Spleen (tissue), 11 donors: ENCODE data around the gene CATSPERB. TPM values are rescaled to one million over a fixed set of nuclear protein-coding genes. Genes with fewer than 3 reads are reported as not detected.

Experiments used
- DNase-seq: peaks from one replicate; pipeline ENCODE4 v3.0.0-alpha.2; 2020
- H3K27ac ChIP-seq, 8 donors: fragments of 200-600 bp; sonication (generic) in 7 of 8; 1 replicate in 4 of 8; 2 replicates in 4 of 8; pipeline versions ENCODE4 v1.5.0 to v1.8.0; 2016 to 2021; ENCODE audit warnings: inconsistent platforms in 4 of 8, mild to moderate bottlenecking in 4 of 8, moderate library complexity in 1 of 8
- H3K27me3 ChIP-seq, 7 donors: fragments of 200-600 bp; sonication (generic) in 6 of 7; replicated peaks in 1 of 7; 1 replicate in 4 of 7; 2 replicates in 3 of 7; pipeline versions ENCODE4 v1.5.0 to v1.8.0; 2016 to 2021; ENCODE audit warnings: inconsistent platforms in 3 of 7, mild to moderate bottlenecking in 1 of 7
- H3K36me3 ChIP-seq, 6 donors: fragments of 200-600 bp; sonication (generic) in 5 of 6; 1 replicate in 4 of 6; 2 replicates in 2 of 6; pipeline versions ENCODE4 v1.5.0 to v1.8.0; 2016 to 2021; ENCODE audit warnings: inconsistent platforms in 2 of 6
- H3K4me1 ChIP-seq, 6 donors: fragments of 200-600 bp; sonication (generic) in 5 of 6; 1 replicate in 3 of 6; 2 replicates in 3 of 6; pipeline versions ENCODE4 v1.5.0 to v1.8.0; 2016 to 2021; ENCODE audit warnings: inconsistent platforms in 3 of 6
- H3K4me3 ChIP-seq, 8 donors: fragments of 200-600 bp; sonication (generic) in 7 of 8; 1 replicate in 4 of 8; 2 replicates in 4 of 8; pipeline versions ENCODE4 v1.5.0 to v1.8.0; 2016 to 2021; ENCODE audit warnings: inconsistent platforms in 4 of 8, mild to moderate bottlenecking in 4 of 8, moderate library complexity in 2 of 8
- H3K9me3 ChIP-seq, 8 donors: fragments of 200-600 bp; sonication (generic) in 7 of 8; 1 replicate in 4 of 8; 2 replicates in 4 of 8; pipeline versions ENCODE4 v1.5.0 to v1.8.0; 2016 to 2021; ENCODE audit warnings: inconsistent platforms in 4 of 8
- CTCF ChIP-seq, 11 experiments: fragments of 200-600 bp in 7 of 11; fragments of 450-650 bp in 4 of 11; sonication (generic) in 4 of 11; IDR thresholded peaks in 8 of 11; conservative IDR thresholded peaks in 3 of 11; 1 replicate in 7 of 11; 2 replicates in 4 of 11; pipeline versions ENCODE4 v1.4.0 to v1.8.0; 2016 to 2021; ENCODE audit warnings: antibody characterized with exemption in 11 of 11, inconsistent platforms in 4 of 11, mild to moderate bottlenecking in 1 of 11
- POLR2A ChIP-seq, 3 donors: fragments of 450-650 bp; IDR thresholded peaks; one replicate each; pipeline ENCODE4 v1.5.1; 2017; ENCODE audit warnings: antibody characterized with exemption in 3 of 3, mild to moderate bottlenecking in 1 of 3
- POLR2AphosphoS5 ChIP-seq, 3 donors: sonication (generic); formaldehyde crosslinking; IDR thresholded peaks; one replicate each; pipeline ENCODE4 v1.5.1; 2017; ENCODE audit warnings: antibody characterized with exemption in 3 of 3
- WGBS, 5 donors: extraction: QIAGEN DNeasy Blood & Tissue Kit in 3 of 5; methylation state at CpG; one replicate each; pipeline versions ENCODE4 v1.1.5 to v1.1.7; 2013 to 2018; 5-methylcytosine and 5-hydroxymethylcytosine counted together
- intact Hi-C: fragments of 100-400 bp; cut with DNase I; formaldehyde crosslinking; loops from one replicate; pipeline ENCODE4 v1.15.0; 2023; ENCODE audit warnings: low total_unique reads
- polyA plus RNA-seq, 3 donors: library from polyadenylated mRNA; stranded (reverse); fragments of 200-250 nt; gene quantifications; one replicate each; pipeline ENCODE4 v1.2.1, GENCODE V29; 2013
- total RNA-seq, 7 donors: library from RNA; depleted of rRNA in 3 of 7; stranded (reverse); fragments of >200 nt in 3 of 7; fragmentation: NEBNext Ultra II Directional in 4 of 7; extraction: Animal tissue kit (Norgen Biotek cat#: 25700) in 4 of 7; gene quantifications; one replicate each; pipeline versions ENCODE4 v1.1.0 to v1.2.1, GENCODE V29; 2016 to 2021
- donor health status: healthy with polysubstance abuse.
- donor health status: DM: no; HTN: no; CAD: no; lungs with moderate emphysema.
- donor health status: DM: no; HTN: no; CAD: no.
- donor health status: Bipolar disorder and iron deficiency.
- donor health status: healthy.
- donor health status: DM: no; HTN: no; CAD: no.
- donor health status: DM: yes; HTN: yes; CAD: no.

CATSPERB gene
- total and polyA plus RNA-seq, 10 donors, result 0.10 to 6.8 (median 1.9) TPM

- WGBS, 5 donors, result 42 to 63% (median 44%) methylated on average over 2 of the region's 2 CpGs
- no peak for DNase-seq
- Histone ChIP-seq H3K27ac (no peak overlapping the region), H3K4me1 (no peaks in the 10 kb centered on the region), H3K9me3 (no peaks in the 10 kb centered on the region), H3K27me3 (no peaks in the 10 kb centered on the region), H3K4me3 (no peak overlapping the region), H3K36me3 (no peaks in the 10 kb centered on the region)
- intact Hi-C loops, result no loop called here
- no peak for TF ChIP-seq POLR2AphosphoS5 (IDR thresholded peaks at IDR 0.05)
- TF ChIP-seq POLR2A (IDR thresholded peaks at IDR 0.05), result no peak
- TF ChIP-seq CTCF (IDR thresholded peaks at IDR 0.05 in 8 of 11, conservative IDR thresholded peaks at IDR 0.05 in 3 of 11), result no peak
Observed at GRCh38 chr14:91614187-91614586, 117.7 kb downstream of the CATSPERB start.

GRCh38 chr14:91613459-91614112 lies 118.3 kb downstream of the CATSPERB start:
- TF ChIP-seq CTCF (IDR thresholded peaks at IDR 0.05 in 8 of 11, conservative IDR thresholded peaks at IDR 0.05 in 3 of 11) (no peak), POLR2A (IDR thresholded peaks at IDR 0.05) (no peak), POLR2AphosphoS5 (IDR thresholded peaks at IDR 0.05) (no peak)
- intact Hi-C loops, result no loop called here
- no peaks in the 10 kb centered on the region for H3K9me3 ChIP-seq
- WGBS, 5 donors, result 88 to 98% (median 94%) methylated on average over 6 of the region's 6 CpGs
- no peak overlapping the region for H3K27ac ChIP-seq
- DNase-seq, result no peak
- H3K4me3 ChIP-seq, result no peak overlapping the region
- no peaks in the 10 kb centered on the region for H3K36me3 ChIP-seq
- no peaks in the 10 kb centered on the region for H3K27me3 ChIP-seq
- no peaks in the 10 kb centered on the region for H3K4me1 ChIP-seq

- Histone ChIP-seq H3K27me3 (no peaks in the 10 kb centered on the region), H3K36me3 (no peaks in the 10 kb centered on the region), H3K4me3 (no peak overlapping the region), H3K27ac (no peak overlapping the region), H3K4me1 (no peaks in the 10 kb centered on the region), H3K9me3 (no peaks in the 10 kb centered on the region)
- WGBS, 5 donors, result 77 to 88% (median 78%) methylated on average over 2 of the region's 2 CpGs
- no peak for DNase-seq
- TF ChIP-seq POLR2AphosphoS5 (IDR thresholded peaks at IDR 0.05) (no peak), POLR2A (IDR thresholded peaks at IDR 0.05) (no peak)
- intact Hi-C loops, result no loop called here
Observed at GRCh38 chr14:91611528-91611927, 120.4 kb downstream of the CATSPERB start.

- Histone ChIP-seq H3K9me3 (no peaks in the 10 kb centered on the region), H3K27me3 (no peaks in the 10 kb centered on the region), H3K27ac (no peak overlapping the region), H3K36me3 (no peaks in the 10 kb centered on the region), H3K4me1 (no peaks in the 10 kb centered on the region), H3K4me3 (no peak overlapping the region)
- 70 to 86% (median 77%) methylated on average over 3 of the region's 3 CpGs for WGBS, 5 donors
- intact Hi-C loops, result no loop called here
- TF ChIP-seq POLR2A (IDR thresholded peaks at IDR 0.05) (no peak), CTCF (IDR thresholded peaks at IDR 0.05 in 8 of 11, conservative IDR thresholded peaks at IDR 0.05 in 3 of 11) (no peak), POLR2AphosphoS5 (IDR thresholded peaks at IDR 0.05) (no peak)
- DNase-seq, result no peak
Observed at GRCh38 chr14:91609161-91609560, 122.7 kb downstream of the CATSPERB start.
